Bronchial epithelial cell (primary cell): ENCODE measurements around the gene CHAF1A. TPM values are rescaled to one million over a fixed set of nuclear protein-coding genes. Genes with fewer than 3 reads are reported as not detected.
A peak's percentile ranks its signal among the peaks of the same experiment; 100 is the strongest.

Experiments used
- DNase-seq: peaks from one replicate; pipeline ENCODE4 v3.0.0-alpha.2; 2010; ENCODE audit warnings: low read depth
- FAIRE-seq: peaks from 2 replicates; lab custom pipeline; 2011; peaks lifted over from hg19 to GRCh38; lab: Jason Lieb, UNC
- H3K27me3 ChIP-seq: 2 replicates; pipeline ENCODE4 v1.5.1; 2011; ENCODE audit warnings: low read length; ENCODE audit not compliant: control insufficient read depth, insufficient read depth
- H3K36me3 ChIP-seq: 2 replicates; pipeline ENCODE4 v1.5.1; 2011; ENCODE audit warnings: low read length; ENCODE audit not compliant: control insufficient read depth, insufficient read depth
- H3K4me3 ChIP-seq: 2 replicates; pipeline ENCODE4 v1.5.1; 2011; ENCODE audit warnings: mild to moderate bottlenecking, low read depth, low read length, control low read depth
- total RNA-seq: library from RNA; depleted of rRNA; stranded (reverse); fragments of >200 nt; gene quantifications from 2 replicates; pipeline ENCODE4 v1.2.1, GENCODE V29; 2014
- TF ChIP-seq, protein P1 (sequence below): IDR thresholded peaks from 2 replicates; pipeline ENCODE4 v1.5.1; 2011; ENCODE audit warnings: mild to moderate bottlenecking, moderate library complexity, low read length, control low read depth, inconsistent platforms; ENCODE audit not compliant: insufficient read depth, severe bottlenecking

CHAF1A gene
- total RNA-seq, 1 donor from 2014 or later = 3.7 TPM

DNA sequence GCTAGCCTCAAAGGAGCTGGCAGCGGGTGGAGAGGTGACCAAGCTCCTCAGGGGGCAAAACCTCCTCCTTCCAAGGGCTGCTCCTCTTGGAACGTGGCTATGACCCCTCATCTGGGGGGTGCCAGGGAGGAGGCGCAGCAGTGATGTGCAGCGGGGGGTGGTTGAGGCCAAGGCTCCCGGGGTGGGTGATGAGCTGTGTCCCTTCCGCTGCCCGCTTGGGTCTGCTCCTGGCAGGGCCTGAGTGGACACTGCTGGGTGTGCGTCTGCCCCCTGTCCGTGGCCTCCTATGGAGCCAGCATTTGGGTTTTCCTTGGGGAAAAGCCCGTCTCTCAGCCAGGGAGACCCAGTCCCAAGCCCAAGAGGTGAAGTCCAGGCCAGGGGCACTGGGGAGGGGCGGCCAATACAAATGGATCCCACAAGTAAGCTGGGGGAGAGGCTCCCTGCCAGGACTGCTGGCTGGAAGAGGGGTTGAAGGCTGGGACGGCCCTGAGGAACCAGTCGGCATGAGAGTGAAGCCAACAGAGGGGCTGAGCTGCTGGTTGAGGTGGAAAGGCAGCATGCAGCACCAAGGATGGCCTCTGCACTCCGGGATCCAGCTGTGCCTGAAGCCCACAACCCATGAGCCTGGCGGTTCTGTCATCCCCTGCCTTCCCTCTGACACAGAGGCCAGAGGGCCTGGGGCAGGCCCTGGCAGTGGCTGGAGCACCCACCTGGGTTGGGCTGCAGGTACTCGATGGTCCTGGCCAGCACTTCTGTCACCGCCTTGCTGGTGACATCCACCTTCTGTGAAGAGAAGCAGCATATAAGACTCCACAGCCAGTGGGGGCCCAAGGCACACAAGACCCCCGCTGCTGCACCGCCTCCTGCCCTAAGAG is 36.4 kb upstream of the CHAF1A start:
- Histone ChIP-seq H3K36me3 (peaks cover 52% of the 10 kb centered on the region), H3K27me3 (no peaks in the 10 kb centered on the region), H3K4me3 (no peak overlapping the region)
- FAIRE-seq (no peak), DNase-seq (no peak)
- TF ChIP-seq, protein P1, sequence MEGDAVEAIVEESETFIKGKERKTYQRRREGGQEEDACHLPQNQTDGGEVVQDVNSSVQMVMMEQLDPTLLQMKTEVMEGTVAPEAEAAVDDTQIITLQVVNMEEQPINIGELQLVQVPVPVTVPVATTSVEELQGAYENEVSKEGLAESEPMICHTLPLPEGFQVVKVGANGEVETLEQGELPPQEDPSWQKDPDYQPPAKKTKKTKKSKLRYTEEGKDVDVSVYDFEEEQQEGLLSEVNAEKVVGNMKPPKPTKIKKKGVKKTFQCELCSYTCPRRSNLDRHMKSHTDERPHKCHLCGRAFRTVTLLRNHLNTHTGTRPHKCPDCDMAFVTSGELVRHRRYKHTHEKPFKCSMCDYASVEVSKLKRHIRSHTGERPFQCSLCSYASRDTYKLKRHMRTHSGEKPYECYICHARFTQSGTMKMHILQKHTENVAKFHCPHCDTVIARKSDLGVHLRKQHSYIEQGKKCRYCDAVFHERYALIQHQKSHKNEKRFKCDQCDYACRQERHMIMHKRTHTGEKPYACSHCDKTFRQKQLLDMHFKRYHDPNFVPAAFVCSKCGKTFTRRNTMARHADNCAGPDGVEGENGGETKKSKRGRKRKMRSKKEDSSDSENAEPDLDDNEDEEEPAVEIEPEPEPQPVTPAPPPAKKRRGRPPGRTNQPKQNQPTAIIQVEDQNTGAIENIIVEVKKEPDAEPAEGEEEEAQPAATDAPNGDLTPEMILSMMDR = no peak

DNA sequence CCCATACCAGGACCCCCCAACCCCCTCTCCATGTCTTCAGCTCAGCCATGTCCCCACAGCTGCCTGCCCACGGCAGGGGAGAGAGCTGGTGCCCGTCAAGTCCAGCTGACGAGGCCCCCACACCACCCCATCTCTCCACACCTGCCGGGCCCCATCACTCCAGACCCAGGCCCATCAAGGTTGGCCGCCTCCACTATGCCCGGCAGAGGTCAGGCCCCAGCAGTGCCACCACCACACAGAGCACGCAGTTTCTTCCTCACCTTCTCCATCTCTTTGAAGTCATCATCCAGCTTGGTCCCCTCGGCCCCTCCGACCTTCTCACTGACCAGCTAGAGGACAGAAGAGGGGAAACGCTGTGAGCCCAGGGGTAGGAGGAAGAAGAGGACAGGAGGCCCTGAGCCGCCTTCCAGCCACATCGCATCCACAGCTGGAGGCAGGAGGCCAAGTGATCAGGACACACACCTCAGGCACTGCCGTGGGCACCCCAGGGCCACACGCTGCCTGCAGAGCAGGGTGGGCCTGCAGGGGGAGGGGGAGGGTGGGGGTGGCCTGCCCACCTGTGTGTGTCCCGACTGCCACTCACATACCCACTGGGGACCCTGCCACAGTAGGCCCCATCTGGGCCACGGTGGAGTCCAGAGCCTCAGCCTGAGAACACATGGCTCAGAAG is 35.6 kb upstream of the CHAF1A start:
- peaks cover 50% of the 10 kb centered on the region for H3K36me3 ChIP-seq
- no peak for DNase-seq
- H3K4me3 ChIP-seq = no peak overlapping the region
- H3K27me3 ChIP-seq = no peaks in the 10 kb centered on the region
- no peak for FAIRE-seq
- TF ChIP-seq, protein P1 = no peak

DNA sequence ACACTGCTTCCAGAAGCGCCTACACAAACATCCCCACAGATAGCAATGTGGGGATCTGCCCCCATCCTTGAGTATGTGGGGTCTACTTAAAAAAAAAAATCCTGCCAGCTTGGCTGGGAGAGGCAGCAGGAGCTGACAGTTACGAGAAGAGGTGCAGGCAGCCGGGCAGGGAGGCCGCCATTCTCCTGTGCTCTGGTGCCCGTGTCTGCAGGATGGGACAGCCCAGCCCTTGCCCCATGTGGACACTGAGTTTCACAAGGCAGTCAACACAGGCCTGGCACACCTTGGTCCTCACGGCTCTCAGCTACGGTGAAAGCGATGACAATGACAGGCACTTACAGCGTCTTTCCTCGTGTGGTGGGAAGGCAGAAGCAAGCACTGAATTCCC is 35.1 kb upstream of the CHAF1A start:
- Histone ChIP-seq H3K4me3 (no peak overlapping the region), H3K27me3 (no peaks in the 10 kb centered on the region), H3K36me3 (peaks cover 45% of the 10 kb centered on the region)
- DNase-seq = no peak
- no peak for FAIRE-seq
- TF ChIP-seq, protein P1 = no peak

DNA sequence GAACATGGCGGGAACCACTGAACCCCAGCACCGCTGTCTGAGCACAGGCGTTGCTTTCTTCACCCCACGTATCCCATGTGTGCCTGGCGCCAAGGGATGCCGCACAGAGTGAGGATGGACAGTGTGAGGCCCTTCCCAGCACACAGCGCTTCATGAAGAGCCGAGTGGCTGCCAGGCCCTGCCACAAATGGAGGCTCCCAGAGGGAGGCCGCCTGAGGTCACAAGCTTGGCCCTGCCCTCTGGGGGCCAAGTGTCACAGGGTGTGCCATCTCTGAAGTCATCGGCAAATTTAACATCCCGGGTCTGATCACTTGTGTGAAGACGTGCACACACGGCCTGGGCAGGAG is 34.7 kb upstream of the CHAF1A start:
- FAIRE-seq = no peak
- Histone ChIP-seq H3K4me3 (no peak overlapping the region), H3K27me3 (no peaks in the 10 kb centered on the region), H3K36me3 (peaks cover 46% of the 10 kb centered on the region)
- no peak for DNase-seq
- TF ChIP-seq, protein P1 = no peak

DNA sequence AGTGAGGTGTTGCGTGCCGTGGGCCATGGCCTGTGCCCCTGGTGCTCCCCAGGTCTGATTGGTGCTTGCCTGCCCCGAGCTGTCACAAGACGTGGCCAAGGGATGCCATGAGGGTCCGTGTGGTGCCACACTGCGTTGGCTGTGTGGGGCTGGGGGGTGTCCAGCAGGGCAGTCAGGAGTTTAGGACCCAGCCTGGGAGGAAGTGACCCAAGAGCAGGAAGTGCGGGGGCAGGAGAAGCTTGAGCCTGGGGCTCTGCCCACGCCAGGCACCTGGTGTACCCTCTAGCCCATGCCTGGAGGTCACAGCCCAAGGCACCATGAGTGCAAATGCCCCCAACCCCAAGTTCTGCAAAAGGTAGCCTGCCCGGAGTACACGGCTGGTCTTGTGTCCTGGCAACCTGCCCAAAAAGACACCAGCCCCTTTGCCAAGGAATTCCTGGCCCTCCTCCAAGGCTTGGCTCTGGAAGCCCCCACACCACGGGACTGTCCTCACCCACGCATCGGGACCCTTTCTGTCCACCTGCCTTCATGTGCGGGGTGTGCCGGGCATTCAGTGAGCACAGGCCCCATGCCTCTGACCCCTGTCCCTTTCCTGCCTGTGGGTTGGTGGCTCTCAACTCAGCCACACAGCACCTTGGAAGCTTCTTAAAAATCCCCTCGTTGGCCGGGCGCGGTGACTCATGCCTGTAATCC is 34.2 kb upstream of the CHAF1A start:
- FAIRE-seq = no peak
- peak; percentile 22 for DNase-seq
- TF ChIP-seq, protein P1 = no peak
- Histone ChIP-seq H3K27me3 (no peaks in the 10 kb centered on the region), H3K36me3 (peaks cover 45% of the 10 kb centered on the region), H3K4me3 (no peak overlapping the region)
